ENCODE data around the gene HSBP1L1.

DNA sequence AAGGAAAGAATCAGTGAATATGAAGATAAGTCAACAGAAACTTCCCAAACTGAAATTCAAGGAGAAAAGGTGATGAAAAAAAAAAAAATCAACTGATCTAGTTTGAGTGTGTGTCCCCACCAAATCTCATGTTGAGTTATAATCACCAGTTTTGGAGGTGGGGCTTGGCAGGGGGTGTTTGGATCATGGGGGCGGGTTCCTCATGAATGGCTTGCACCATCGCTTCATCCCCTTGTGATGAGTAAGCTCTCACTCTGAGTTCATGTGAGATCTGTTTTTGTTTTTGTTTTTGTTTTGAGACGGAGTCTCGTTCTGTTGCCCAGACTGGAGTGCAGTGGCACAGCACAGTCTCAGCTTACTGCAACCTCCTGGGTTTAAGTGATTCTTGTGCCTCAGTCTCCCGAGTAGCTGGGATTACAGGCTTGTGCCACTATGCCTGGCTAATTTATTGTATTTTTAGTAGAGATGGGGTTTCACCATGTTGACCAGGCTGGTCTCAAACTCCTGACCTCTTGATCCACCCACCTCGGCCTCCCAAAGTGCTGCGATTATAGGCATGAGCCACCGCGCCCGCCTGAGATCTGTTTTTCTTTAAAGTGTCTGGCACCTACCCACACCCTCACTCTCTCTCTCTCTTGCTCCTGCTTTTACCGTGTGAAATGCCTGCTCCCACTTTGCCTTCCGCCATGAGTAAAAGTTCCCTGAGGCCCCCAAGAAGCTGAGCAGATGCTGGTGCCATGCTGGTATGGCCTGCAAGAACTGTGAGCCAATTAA lies 9.0 kb upstream of the HSBP1L1 start:
- TF ChIP-seq POLR2AphosphoS5 (IDR thresholded peaks at IDR 0.05; ENCODE audit: borderline replicate concordance, low read depth, low read length) = no peak
- TF ChIP-seq EZH2 (IDR thresholded peaks at IDR 0.05) = no peak

All from SK-N-MC (cell line).